Mucosa of gallbladder (tissue), 1 donor: ENCODE results near the gene CRTAC1. TPM values are rescaled to one million over a fixed set of nuclear protein-coding genes. Genes with fewer than 3 reads are reported as not detected.

Experiments
- DNase-seq: peaks from one replicate; pipeline ENCODE4 v3.0.0-alpha.2; 2020; ENCODE audit warnings: low spot score
- total RNA-seq: library from RNA; stranded (reverse); gene quantifications from one replicate; pipeline ENCODE4 v1.2.1, GENCODE V29; 2021
- donor health status: DM: no; HTN: no; CAD: no.

CRTAC1 gene
- total RNA-seq = 1.6 TPM

DNA sequence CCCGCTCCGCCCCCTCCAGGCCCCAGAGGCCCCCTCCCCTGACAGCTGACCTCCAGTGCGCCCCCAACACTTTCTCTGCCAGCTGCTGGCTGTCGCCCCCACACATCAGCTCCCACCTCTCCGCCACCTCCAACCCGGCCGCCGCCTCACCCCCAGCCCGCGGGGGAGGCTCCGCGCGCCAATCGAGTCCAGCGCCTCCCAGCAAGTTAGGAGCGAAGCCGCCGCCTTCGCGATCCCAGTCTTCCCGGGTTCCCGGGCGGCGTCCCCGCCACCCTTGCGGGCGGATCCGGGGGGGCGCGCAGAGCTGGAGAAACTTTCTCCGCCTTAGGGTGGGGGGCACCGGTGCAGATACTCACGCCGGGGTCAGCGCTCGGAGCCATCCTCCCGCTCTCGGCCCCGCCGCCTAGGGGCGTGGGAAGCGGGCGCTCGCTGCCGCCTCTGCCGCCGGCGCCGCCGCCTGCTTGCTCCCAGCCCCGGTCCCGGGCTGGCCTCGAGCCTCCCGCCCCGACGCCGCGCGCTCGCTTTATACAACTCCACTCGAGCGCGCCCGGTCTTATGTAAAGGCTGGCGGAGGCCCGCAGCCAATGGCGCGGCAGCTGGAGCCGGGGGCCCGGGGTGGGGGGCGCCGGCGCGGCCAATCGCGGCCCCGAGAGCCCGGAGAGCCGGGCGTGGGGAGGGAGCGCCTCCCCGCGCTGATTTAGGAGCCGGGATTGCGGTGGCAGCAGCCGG lies at the start of gene CRTAC1:
CRTAC1 (minus strand) TSS at position 529 of the 729 bp plus-strand sequence; CDS start at position 380, 149 bp downstream.
- DNase-seq = peak; percentile 18

DNA sequence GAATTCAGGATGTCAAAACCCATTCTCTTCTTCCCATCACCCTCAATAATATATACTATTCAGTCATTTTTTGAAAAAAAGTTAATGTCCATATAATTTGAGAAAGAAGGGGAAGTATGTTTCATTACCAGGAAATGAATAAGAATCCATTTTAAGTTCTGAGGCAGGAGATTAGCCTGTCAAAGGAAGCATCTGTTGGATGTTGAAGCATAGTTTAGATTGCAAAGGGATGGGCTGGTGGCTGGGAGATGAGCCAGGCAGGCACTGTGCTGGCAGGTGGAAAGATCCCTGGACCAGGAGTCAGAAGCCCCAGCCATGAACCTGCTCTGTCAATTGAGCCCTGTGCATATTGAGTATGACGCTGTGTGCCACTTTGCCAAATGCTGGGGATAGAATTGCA lies 48.4 kb upstream of the CRTAC1 start:
- no peak for DNase-seq

DNA sequence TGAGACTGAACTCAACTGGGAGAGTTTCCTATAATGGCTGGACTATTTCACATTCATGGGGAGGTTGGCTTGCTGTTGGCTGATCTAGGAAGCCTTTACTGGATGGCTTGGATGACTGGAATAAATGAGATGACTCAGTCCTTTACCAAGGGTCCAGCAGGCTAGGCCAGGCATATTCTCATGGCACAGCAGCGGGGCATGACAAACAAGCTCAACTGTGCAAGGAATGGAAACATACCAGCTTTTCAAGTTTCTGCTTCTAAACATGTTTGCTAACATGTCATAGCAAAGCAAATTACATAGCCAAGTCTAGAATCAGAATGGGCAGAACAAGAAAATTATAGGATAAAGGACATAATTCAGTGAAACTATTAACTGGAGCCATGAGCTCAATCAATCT lies 46.8 kb upstream of the CRTAC1 start:
- no peak for DNase-seq

DNA sequence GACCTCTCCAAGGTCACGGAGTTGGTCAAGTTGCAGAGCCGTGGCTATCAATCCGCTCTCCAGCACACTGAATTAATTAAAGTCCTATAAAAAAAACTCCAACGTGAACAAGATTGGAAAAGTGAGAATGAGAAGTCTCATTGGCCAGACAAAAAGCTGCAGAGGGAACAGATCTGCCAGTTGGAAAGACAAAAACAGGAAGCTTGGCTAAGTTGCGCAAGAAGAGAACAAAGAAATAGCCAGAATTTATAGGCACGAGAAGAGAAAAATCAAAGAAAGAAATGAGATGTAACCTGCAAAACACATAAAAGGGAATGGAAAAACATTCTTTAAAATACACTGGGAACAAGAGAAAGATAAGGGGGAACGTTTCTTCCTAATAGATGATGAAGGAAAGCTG lies 45.7 kb upstream of the CRTAC1 start:
- no peak for DNase-seq

- peak; percentile 12 for DNase-seq
These were observed 44.0 kb upstream of the CRTAC1 start for GRCh38 chr10:98074315-98074911.

DNA sequence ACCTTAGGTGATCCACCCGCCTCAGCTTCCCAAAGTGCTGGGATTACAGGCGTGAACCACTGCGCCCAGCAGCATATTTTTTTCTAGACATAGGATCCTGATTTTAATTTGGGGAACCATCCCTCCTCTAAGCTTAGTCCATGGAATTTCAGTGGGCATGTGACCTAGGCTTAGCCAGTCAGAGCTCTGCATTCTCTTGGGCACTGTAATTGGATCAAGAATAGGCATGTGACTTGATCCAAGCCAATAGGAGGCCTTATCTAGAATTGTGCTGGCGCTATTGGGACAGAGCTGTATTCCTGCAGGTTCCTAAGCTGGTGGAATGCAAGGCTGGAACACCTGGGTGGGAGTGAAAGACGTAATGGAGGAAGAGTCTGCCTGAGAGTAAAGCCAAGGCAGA lies 36.7 kb upstream of the CRTAC1 start:
- DNase-seq = no peak

DNA sequence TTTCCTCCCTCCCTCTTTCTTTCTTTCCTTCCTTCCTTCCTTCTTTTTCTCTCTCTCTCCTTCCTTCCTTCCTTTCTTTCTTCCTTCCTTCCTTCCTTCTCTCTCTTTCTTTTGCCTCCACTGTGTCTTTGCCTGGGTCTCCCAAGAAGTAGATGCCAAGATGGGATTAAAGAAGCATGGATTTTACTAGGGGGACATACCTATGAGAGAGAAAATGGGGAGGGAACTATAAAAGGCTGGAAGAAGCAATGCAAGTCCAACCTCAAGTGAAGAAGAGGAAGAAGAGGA lies 33.3 kb upstream of the CRTAC1 start:
- DNase-seq = no peak

- DNase-seq = no peak
These were observed 32.0 kb upstream of the CRTAC1 start for GRCh38 chr10:98062424-98062823.

GRCh38 chr10:98060079-98060478 lies 29.7 kb upstream of the CRTAC1 start:
- DNase-seq = no peak

DNA sequence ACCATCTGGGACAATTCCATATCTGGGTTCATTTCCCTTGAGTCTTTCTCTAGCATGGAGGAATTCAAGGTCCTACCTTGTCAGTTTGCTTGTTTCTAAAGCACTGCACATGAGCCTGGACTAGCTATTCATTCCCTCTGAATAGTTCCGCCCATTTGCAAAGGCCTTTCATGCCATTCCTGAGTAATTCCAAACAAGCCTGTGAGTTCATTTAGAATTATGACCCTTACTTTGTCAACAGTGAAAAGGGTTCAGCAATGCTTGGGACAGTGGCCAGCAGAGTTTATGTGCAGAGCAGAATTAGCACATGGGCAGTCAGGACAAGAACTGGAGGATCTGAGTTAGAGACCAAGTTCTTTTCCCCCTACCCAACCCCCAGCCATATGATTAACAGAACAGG lies 27.9 kb upstream of the CRTAC1 start:
- DNase-seq = no peak

GRCh38 chr10:98055841-98056516 lies 25.6 kb upstream of the CRTAC1 start:
- DNase-seq = no peak

DNA sequence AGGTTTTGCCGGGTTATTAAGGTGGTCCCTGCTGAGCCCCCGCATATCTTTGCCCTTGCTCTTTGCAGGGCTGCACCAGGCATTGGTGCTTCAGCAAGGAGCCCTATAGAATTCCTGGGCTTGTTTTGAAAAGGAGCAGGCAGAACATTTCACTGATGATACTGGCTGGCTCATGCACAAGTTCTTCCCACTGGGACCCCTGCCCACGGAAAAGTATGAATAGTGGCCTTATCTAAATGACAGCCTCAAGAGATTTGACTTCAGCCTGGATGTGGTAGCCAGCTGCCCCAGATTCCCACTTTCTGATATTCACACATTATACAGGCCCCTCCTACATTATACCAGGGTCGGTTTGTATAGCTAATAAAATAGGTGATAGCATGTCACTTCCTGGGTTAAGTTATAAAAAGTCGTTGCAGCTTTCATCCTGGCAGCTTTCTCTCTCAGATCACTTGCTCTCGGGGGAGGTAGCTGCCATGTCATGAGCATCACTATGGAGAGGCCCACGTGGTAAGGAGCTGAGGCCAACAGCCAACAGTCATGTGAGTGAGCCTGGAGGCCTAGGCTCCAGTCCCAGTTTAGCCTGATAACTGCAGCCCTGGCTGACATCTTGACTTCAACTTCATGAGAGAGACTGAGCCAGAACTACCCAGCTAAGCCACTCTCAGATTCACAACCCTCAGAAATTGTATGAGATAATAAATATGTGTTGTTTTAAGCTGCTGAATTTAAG lies 16.8 kb upstream of the CRTAC1 start:
- DNase-seq = no peak

- DNase-seq = peak; percentile 42
These were observed 15.5 kb upstream of the CRTAC1 start for GRCh38 chr10:98045785-98046389.

GRCh38 chr10:98041352-98042043 lies 11.1 kb upstream of the CRTAC1 start:
- peak; percentile 61 for DNase-seq

DNA sequence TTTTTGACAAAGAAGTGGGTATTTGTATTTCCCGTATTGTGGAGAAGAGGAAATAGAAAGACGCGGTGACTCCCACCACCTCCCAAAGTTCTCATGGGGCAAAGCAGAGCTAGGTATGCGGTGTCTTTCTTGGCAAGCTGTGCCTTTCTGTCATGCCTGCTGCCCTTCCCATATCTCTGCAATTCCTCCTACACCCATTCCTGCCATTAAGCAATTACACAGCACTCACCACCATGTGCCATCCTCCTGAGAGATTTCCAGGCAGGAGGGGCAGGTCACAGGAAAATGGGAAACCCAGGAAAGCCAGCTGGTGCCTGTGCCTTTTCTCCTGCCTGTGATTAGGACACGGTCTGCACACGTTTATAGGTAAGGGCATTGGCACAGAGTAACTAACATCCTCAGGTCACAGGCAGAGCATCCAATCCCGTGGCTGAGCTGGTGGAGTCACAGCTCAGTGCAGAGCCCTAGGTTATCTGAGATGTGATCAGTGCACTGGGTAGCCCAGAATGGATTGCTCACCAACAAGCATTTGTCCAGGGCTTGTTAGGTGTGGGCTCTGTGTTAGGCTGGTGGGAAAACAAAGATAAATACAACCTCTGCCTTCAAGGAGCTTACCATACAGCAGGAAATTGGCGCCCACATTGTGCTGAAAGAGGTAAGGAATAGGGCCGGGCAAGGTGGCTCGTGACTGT lies 9.4 kb upstream of the CRTAC1 start:
- DNase-seq = no peak

DNA sequence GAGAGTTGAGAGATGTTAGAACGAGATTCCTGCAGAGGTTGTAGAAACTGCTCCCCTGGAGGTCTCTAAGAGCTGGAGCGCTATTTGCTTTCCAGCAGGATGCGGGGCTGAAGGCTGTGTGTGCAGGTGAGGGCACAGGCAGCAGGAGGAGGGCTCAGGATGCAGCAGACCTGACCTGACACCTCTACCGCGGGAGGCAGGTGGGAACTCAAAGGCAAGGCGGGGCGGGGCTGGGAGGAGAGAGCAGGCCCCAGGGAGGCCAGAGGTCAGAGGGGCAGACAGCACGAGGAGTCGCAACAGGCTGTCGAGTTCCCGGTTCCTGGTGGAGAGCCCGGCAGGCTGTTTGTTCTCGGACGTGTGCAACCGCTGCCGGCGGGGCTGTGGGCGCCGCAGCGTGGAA lies 7.9 kb upstream of the CRTAC1 start:
- no peak for DNase-seq

DNA sequence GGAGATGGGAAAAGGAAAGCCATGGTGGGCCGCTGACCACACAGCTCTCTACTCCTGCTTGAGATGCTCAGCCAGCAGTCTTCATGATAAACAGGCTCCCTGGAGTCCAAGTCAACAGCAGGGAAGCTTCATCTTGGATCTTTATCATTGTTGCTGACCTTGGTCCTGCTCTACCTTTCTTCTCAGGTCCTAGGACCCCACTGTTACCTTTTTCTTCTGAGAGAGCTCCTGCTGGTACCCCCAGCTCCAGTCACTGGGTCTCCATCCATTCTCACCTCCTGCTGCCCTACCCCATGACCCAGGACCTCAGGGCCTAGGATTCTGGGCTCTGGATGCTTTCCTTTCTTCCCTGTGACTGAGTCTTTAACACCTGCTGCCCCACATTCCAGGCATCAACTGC lies 5.2 kb upstream of the CRTAC1 start:
- DNase-seq = no peak

DNA sequence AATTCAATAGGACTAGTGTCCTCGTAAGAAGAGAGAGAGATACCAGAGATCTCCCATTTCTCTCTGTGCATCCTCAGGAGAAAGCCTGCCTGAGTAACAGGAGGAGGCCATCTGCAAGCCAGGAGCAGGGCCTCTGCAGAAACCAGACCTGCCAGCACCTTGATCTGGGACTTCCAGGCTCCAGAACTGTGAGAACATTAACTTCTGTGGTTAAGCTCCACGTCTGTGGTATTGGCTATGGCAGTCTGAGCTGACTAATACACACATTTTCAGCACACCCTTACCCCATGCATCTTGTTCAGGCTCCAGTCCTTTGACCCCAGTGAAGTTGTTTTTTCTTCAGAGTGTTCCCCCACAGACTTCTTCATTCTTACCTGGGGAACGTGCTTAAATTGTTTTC lies 3.1 kb upstream of the CRTAC1 start:
- DNase-seq = no peak

- DNase-seq = no peak
These were observed 1.0 kb upstream of the CRTAC1 start for GRCh38 chr10:98031440-98031839.

- no peak for DNase-seq
These were observed 590 bp upstream of the CRTAC1 start for GRCh38 chr10:98030991-98031431.
